GM19099 (cell line): Measurements from ENCODE around the gene CDC5L.

Experiments
- POLR2A ChIP-seq: IDR thresholded peaks from 3 replicates; pipeline ENCODE4 v1.6.1; 2011; ENCODE audit warnings: low read depth; ENCODE audit not compliant: insufficient read length; ENCODE audit errors: extremely low read depth

CDC5L gene

DNA sequence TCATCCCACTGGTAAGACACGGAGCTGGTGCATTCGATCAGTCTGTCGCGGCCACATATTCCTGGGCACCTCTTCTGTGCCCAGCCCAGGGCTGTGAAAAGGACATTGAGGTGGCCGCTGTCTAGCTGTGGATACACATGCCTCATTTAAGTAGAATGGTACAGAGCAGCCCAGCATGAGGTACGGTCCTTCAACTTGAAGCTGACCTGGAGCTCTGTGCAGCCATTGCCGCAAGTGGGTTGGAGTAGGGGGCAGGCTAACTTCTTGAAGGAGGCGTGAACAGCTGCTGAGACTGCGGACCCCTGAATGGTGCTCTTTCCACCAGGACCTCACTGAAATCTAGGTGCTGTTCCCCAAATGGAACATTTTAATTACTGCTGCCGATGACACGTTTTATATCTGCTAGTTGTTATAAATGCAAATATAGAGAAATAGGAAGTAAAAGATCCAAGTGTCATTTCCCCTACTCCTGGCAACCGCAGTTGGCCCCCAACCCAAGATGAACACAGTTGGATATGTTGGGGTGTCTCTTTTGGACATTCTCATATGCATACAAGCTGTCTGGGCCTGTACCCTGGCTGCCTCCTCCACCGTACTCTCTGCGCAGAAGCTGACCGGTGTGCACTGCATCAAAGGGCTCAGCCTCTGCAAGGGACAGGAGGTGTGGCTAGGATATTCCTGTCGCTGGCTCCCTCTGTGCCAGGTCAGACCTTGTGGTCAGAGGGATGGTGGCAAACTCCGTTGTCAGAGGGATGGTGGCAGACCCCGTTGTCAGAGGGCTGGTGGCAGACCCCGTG lies 86.1 kb downstream of the CDC5L start:
- TF ChIP-seq POLR2A, result no peak

DNA sequence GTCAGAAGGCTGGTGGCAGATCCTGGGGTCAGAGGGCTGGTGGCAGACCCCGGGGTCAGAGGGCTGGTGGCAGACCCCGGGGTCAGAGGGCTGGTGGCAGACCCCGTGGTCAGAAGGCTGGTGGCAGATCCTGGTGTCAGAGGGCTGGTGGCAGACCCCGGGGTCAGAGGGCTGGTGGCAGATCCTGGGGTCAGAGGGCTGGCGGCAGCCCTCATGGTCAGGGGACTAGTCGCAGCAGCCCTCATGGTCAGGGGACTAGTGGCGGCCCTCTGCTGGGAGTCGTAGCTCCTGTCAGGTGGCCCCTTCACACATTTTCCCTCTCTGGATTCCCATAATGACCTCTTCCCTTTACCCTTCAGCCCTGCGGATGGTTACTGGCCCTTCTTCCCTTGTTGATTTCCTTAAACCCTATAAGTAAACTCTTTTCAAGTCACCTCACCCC lies 86.7 kb downstream of the CDC5L start:
- no peak for TF ChIP-seq POLR2A

DNA sequence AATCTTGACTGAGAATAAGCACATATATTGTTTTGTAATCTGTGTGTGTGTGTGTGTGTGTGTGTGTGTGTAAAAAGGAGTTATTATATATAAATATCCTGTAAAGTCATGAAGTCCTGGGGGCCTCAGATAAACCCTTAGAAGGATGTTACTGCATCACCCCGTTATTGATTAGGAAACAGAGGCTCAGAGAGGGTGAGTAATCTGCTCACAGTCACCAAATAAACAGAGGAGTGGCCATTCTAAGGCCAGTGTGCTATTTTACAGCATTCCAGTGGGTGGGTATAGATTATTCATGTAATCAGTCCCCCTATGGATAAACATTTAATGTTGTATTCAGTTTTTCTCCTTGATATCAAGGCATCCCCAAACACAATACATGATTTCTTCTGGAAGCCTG lies 87.1 kb downstream of the CDC5L start:
- no peak for TF ChIP-seq POLR2A

DNA sequence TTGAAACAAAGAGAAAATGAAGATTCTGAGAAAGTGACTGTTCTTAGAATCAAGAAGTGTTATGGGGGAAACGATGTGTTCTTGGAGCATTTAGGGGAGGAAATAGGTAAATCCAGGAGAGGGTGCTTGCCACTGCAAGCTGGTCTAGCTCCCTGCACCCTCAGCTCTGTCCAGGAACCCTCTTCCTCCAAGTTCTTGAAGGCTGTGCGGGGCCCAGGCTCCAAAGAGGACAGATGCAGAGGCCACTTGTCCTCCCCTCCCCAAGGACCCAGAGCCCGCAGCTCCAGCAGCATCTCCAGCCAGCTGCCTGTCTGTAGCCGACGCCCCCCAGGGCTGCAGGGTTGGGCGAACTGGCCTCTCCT lies 87.9 kb downstream of the CDC5L start:
- no peak for TF ChIP-seq POLR2A

DNA sequence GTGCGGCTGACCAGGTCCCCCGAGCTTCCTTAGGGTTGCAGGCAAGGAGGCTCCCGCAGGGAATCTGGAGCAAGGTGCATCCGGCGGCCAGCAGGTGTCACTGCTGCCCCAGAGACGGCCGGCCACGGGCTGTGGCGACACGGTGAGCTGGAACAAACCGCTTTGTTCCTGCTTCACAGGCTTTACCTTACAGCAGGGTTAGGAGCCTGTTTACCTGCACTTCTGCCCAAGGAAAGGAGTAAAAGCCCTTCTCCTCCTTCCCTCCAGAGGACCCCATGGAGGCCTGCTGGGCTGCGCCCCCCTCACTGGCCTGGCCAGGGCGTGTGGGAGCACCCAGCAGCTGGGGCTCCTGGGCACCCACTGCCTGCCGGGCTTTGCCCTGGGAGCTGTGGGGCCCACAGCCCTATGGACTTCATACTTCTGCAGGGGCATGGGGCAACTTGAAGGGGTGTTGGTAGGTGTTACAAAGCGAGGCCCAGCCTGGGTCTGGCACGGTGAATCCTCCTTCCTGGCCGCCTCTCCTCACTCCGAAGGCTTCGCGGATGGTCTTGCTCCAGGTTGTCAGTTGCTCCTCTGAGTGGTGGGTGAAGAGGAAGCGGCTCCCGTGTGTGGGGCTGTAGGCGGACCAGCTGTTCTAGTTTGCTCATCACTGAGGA lies 88.4 kb downstream of the CDC5L start:
- TF ChIP-seq POLR2A, result no peak

DNA sequence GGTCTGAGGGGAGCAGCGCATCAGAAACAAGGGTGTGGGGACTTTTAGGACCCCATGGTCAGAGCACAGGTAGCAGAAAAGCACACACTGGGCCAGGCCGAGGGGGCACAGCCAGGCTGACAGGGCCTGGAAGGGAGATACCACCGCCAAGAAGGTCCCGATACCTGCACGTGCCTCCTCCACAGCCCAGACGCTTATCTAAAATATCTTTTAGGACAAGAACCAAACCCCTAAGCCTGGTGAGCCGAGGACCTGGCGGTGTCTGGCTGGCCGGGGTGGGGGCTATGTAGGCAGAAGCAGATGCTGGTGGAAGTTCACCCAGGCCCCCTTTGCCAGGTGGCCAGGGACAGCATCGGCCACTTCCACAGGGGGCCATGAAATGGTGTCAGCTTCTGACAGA lies 89.3 kb downstream of the CDC5L start:
- no peak for TF ChIP-seq POLR2A

DNA sequence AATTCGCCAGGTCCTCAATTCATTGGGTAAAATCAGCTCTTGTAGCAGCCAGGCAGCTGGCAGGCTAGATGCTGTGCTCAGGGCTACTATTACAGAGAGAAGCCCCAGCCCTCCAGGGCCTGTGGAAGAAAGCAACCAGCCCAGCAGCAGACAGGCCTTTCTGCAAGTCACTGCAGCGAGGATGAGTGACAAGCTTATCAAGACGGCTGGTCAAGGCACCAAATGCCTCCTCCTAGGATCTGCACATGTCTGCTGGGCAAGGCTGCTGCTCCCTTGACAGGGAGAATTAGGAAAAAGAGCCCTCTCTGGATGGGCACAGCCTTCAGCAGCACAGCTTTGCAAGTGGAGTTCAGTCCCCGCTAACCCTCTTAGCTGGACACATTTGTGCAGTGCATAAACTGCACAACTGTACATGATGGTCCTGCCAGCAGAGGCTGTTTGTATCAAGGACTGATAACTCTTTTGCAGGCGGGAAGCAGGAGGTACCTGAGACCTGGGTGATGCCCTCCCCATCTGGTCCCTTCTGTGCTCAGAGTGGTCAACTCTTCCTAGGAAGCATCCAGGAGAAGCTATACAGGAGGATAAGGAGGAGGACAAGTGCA lies 89.9 kb downstream of the CDC5L start:
- no peak for TF ChIP-seq POLR2A

DNA sequence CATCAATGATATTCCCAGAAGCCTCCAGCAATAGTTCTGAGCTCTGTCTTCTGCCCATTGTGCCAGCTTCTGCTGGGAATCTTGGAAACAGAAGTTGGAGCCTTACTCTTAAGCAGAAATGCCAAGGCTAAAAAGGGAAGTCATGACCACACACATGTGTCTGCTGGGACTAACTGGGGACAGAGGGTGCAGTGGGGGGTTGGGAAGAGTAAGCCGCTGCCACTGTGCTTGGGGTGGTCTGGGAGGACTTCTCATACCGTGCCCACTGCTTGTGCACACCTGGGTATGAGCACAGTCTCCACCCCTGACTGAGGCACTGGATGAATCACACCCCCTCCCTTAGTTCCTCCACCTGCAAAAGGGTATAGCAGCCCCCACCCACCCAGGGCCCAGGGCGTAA lies 90.7 kb downstream of the CDC5L start:
- TF ChIP-seq POLR2A, result no peak

DNA sequence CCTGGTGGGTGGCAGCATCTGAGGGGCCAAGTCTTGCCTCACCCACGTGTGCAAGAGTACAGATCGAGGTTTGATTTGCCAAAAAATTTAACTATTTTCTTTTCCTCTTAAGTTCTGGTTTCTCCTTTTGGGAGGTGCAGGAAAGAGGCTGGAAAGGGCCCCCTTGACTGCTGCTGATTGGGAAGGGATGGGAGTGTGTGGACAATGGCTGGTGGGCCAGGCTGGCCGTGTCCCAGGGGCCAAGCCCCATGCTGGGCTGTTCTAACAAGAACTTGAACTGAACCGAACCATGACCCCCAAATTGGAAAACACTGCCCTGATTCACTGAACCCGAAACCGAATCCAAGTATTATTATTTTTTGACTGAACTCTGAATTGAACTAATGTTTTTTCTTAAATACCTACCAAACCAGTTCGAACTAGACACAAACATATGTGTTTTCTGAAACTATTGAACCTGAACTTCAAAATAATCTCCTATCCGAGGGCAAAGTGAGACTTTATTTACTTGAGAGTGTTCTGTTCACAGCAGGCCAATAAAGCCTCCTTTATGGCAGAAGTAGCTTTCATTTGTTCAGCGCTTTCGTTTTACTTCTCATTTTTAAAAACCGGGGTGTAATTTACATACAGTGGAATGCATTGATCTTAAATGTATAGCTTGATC lies 91.2 kb downstream of the CDC5L start:
- TF ChIP-seq POLR2A, result no peak

DNA sequence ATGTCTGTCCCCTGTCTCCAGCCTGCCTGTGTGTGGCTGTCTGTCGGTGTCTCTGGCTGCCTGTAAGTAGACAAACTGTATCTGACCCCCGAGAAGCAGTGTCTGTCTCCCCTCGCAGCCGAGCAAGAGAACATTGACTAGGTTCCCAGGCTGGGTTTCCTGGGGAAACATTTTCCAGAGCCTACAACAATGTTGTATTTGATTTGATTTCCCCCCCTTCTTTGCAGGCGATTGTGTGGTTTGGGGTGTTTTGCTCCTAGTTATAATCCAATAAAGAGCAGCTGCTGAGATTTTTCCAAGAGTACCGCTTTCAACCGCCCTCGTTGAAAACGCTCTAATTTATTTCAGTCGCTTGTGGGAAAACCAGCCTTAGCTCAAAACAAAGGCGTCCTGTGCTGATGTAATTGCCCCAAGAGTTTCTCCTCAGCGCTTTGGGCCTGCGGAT lies 92.6 kb downstream of the CDC5L start:
- no peak for TF ChIP-seq POLR2A

DNA sequence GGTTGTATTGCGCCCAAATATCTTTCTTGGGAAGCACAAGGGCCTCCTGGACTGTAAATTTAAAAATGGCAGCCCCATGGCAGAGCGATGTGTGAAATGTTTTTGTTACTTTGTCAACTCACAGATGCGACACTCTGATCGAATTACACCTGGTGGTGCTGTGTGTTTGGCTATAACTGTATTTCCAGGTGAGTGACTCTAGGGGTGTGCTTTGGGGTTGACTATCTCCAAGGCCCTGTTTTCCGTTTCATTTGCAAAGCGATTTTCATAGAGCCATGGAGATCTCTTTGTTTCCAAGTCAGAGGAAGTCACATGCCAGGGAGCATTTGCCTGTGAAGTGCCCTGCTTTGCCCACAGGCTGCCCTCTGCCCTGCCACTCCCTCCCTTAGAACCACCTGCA lies 93.5 kb downstream of the CDC5L start:
- TF ChIP-seq POLR2A, result no peak

DNA sequence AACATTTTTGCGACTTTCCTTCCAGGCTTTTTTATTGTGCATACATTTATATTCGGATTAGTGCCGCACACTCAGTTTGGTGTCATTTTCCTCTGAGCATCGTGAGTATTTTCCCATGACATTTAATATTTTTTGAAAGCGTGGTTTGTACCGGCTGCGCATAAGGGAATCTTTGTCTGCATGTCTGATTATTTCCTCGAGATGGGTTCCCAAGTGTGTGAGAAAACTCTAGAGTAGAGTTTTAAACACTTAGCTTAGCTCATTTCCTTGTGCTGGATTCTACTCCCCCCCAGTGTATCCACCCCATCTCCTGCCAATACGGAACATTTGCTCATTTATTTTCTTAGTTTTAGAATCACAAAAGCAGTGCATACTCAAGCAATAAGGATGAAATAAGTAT lies 94.3 kb downstream of the CDC5L start:
- TF ChIP-seq POLR2A, result no peak

DNA sequence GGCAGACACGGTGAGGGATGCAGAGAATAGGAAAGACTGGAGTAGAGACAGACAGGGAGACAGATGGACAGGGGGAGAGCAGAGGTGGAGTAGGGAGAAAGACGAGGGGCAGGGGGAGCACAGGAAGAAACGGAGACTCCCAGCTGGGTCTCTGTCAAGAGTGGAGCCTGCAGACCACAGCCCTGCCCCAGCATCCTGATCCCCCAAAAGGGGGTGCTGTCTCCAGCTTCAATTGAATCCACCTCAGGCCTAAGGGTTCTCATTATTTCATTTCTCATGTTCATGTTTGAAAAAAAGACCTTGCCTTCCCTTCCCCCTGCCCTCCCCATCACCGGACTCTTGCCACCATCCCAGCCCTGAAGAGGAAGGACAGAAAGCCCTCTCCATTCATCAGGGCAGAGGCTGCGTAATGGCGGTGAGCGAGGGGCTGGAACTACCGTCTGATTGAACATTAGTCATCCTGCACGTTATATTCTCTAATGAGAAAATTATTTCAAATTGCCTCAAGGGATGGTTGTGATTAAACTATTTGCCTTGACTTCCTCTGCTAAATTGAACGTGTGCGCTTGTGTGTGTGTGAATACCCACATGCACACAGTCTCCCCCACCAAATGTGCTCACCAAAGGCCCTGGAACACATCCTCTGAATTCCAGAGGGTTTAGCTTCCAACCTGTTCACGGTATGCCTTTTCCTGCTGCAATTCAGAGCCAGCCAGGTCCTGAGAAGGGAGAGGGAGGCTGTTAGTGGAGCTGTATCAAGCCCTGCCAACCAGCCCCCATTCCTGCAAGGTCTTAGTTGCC lies 98.3 kb downstream of the CDC5L start:
- TF ChIP-seq POLR2A, result no peak

DNA sequence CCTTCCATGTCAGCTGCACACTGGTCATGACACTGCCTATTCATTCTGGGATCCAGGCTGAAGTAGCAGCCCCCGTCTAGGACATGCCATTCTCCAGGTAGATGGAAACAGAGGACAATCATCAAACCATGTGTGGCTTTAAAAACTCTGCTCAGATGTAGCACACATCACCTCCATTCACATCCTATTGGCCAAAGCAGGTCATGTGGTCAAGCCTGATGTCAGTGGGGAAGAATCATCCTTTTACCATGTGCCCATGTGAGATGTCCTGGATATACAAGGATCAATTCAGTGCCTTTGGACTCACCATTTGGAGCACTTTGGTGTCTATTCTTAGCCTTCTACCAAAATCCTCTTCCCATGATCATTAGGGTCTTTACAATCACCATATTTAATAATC lies 99.5 kb downstream of the CDC5L start:
- no peak for TF ChIP-seq POLR2A

DNA sequence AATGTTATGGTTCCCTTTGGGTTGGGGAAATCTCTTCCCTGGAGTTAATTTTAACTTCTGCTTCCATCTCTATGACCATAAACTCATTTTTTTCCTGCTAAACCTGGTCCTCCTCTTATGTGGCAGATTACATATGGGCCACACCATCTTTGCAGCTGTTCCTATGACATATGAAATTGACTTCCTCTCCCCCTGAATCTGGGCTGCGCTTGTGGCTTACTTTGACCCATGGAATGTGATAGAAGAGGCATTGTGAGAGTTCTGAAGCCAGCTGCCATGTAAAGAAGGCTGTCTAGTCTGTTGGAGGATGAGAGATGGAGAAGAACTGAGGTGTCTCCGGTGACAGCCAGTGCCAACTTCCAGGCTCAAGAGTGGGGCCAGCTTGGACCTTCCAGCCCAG lies 100.1 kb downstream of the CDC5L start:
- no peak for TF ChIP-seq POLR2A
